Breast epithelium (tissue), 4 donors: ENCODE results near the gene ATP6AP1. TPM values are rescaled to one million over a fixed set of nuclear protein-coding genes. Genes with fewer than 3 reads are reported as not detected.

Experiments used
- DNase-seq, 2 donors: peaks; one replicate each; pipeline ENCODE4 v3.0.0-alpha.2; 2019; ENCODE audit warnings: low spot score in 2 of 2
- H3K27ac ChIP-seq, 2 donors: fragments of 200-600 bp; sonication (generic) in 1 of 2; one replicate each; pipeline ENCODE4 v1.5.1; 2016 to 2019; ENCODE audit warnings: mild to moderate bottlenecking in 1 of 2
- H3K27me3 ChIP-seq, 2 donors: fragments of 200-600 bp; sonication (generic) in 1 of 2; one replicate each; pipeline versions ENCODE4 v1.5.1 to v1.6.0; 2017 to 2019; ENCODE audit warnings: control low read depth in 1 of 2, mild to moderate bottlenecking in 1 of 2
- H3K36me3 ChIP-seq: fragments of 200-600 bp; one replicate; pipeline ENCODE4 v1.5.1; 2019
- H3K4me1 ChIP-seq, 2 donors: fragments of 200-600 bp; sonication (generic); one replicate each; pipeline ENCODE4 v1.5.1; 2016 to 2019; ENCODE audit warnings: control low read depth in 1 of 2
- H3K4me3 ChIP-seq, 3 donors: fragments of 200-600 bp; sonication (generic); 1 replicate in 2 of 3; 2 replicates in 1 of 3; pipeline ENCODE4 v1.5.1; 2016 to 2019; ENCODE audit warnings: mild to moderate bottlenecking in 3 of 3, moderate library complexity in 2 of 3
- H3K9me3 ChIP-seq, 2 donors: fragments of 200-600 bp; sonication (generic) in 1 of 2; one replicate each; pipeline ENCODE4 v1.5.1; 2016 to 2019; ENCODE audit warnings: control low read depth in 1 of 2
- CTCF ChIP-seq, 3 donors: fragments of 450-650 bp; IDR thresholded peaks; one replicate each; pipeline ENCODE4 v1.5.1; 2016 to 2017; ENCODE audit warnings: antibody characterized with exemption in 3 of 3, mild to moderate bottlenecking in 3 of 3, moderate library complexity in 3 of 3
- POLR2A ChIP-seq: fragments of 450-650 bp; IDR thresholded peaks from one replicate; pipeline ENCODE4 v1.6.1; 2016; ENCODE audit warnings: antibody characterized with exemption, mild to moderate bottlenecking, moderate library complexity
- POLR2AphosphoS5 ChIP-seq, 3 donors: sonication (generic); formaldehyde crosslinking; IDR thresholded peaks; one replicate each; pipeline ENCODE4 v1.6.1; 2017; ENCODE audit warnings: antibody characterized with exemption in 3 of 3
- intact Hi-C: fragments of 100-400 bp; cut with DNase I; formaldehyde crosslinking; loops from one replicate; pipeline ENCODE4 v1.15.1; 2023; ENCODE audit warnings: low total_unique reads
- total RNA-seq, 3 donors: library from RNA; depleted of rRNA; stranded (reverse); fragments of >200 nt; gene quantifications; one replicate each; pipeline ENCODE4 v1.1.0, GENCODE V29; 2016

The ATP6AP1 gene, protein sequence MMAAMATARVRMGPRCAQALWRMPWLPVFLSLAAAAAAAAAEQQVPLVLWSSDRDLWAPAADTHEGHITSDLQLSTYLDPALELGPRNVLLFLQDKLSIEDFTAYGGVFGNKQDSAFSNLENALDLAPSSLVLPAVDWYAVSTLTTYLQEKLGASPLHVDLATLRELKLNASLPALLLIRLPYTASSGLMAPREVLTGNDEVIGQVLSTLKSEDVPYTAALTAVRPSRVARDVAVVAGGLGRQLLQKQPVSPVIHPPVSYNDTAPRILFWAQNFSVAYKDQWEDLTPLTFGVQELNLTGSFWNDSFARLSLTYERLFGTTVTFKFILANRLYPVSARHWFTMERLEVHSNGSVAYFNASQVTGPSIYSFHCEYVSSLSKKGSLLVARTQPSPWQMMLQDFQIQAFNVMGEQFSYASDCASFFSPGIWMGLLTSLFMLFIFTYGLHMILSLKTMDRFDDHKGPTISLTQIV
- total RNA-seq, result 10 to 100 TPM; 31.5 to 57.1 (median 34.8) TPM

GRCh38 chrX:154428176-154429171 lies at the start of gene ATP6AP1:
ATP6AP1 (plus strand) TSS chrX:154428677; CDS start chrX:154428693, 16 bp downstream.
- peak; percentile 91 to 92 for DNase-seq
- intact Hi-C loops, result no loop called here
- TF ChIP-seq POLR2A, result peak; percentile 33
- no peak for TF ChIP-seq CTCF (IDR thresholded peaks at IDR 0.05)
- TF ChIP-seq POLR2AphosphoS5 (IDR thresholded peaks at IDR 0.05), result peak; percentile 66 to 84 (median 79)
- Histone ChIP-seq H3K27ac (peak within 1 kb of the TSS; percentile 82 to 88), H3K9me3 (no peaks in the 10 kb centered on the region), H3K4me1 (no peaks in the 10 kb centered on the region), H3K36me3 (no peaks in the 10 kb centered on the region), H3K4me3 (peak within 1 kb of the TSS; percentile 71 to 83 (median 72)), H3K27me3 (peaks cover 0 to 17% of the 10 kb centered on the region in 2 donors)

DNA sequence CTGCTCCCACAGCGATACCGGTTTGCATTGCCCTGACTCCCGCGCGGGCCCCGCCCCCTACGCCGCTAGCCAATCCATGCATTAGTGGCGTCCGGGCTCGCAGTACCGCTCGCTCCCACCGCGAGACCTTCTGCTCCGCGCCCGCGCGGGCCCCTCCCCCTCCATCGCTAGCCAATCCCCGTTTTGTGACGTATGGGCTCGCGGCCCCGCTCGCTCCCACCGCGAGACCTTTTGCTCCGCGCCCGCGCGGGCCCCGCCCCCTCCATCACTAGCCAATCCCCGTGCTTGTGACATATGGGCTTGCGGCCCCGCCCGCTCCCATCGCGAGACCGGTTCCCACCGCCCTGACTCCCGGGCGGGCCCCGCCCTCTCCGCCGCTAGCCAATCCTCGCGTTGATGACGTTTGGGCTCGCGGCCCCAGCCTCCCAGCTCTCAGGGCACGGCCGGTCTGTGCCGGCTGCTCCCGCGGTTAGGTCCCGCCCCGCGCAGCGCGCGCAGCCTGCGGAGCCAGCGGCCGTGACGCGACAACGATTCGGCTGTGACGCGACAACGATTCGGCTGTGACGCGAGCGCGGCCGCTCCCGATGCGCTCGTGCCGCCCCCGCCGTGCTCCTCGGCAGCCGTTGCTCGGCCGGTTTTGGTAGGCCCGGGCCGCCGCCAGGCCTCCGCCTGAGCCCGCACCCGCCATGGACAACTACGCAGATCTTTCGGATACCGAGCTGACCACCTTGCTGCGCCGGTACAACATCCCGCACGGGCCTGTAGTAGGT lies 49.5 kb upstream of the ATP6AP1 start, which contains the start of gene EMD:
Gene EMD (plus strand): TSS at position 497 of the 770 bp plus-strand sequence. CDS start 190 bp downstream, at position 687.
- Histone ChIP-seq H3K4me3 (peak within 1 kb of the TSS; percentile 76 to 79 (median 76)), H3K27ac (peak within 1 kb of the TSS; percentile 97 to 99), H3K27me3 (peaks cover 0 to 14% of the 10 kb centered on the region in 2 donors), H3K36me3 (no peaks in the 10 kb centered on the region), H3K4me1 (no peaks in the 10 kb centered on the region), H3K9me3 (no peaks in the 10 kb centered on the region)
- intact Hi-C loops, result no loop called here
- peak; percentile 95 to 98 for DNase-seq
- TF ChIP-seq POLR2AphosphoS5 (IDR thresholded peaks at IDR 0.05) (peak; percentile 62 to 93 (median 77)), CTCF (IDR thresholded peaks at IDR 0.05) (peak in 1 of 3 donors; percentile 18), POLR2A (peak; percentile 66)

- no peak for DNase-seq
- H3K36me3 ChIP-seq, result no peaks in the 10 kb centered on the region
- TF ChIP-seq POLR2A (no peak), CTCF (IDR thresholded peaks at IDR 0.05) (no peak), POLR2AphosphoS5 (IDR thresholded peaks at IDR 0.05) (no peak)
- peak overlapping the region; percentile 97 to 99 for H3K27ac ChIP-seq
- peak overlapping the region; percentile 76 to 79 (median 76) for H3K4me3 ChIP-seq
- no peaks in the 10 kb centered on the region for H3K9me3 ChIP-seq
- H3K4me1 ChIP-seq, result no peaks in the 10 kb centered on the region
- intact Hi-C loops, result no loop called here
- peaks cover 0 to 14% of the 10 kb centered on the region in 2 donors for H3K27me3 ChIP-seq
Observed at GRCh38 chrX:154379569-154379951, 48.9 kb upstream of the ATP6AP1 start.

DNA sequence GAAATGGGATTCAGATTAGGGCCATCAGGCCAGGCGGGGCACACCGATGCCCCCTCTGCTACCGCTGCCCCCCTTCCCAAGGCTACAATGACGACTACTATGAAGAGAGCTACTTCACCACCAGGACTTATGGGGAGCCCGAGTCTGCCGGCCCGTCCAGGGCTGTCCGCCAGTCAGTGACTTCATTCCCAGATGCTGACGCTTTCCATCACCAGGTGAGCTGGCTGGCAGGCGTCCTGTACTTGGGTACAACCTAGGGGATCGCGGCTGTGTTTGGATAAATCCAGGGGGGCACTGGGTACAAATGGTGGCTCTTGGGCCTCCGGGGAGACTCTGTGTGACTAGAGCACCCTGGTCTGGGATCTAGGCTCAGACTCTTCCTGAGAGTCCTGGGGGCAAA lies 48.3 kb upstream of the ATP6AP1 start:
- H3K27me3 ChIP-seq, result peaks cover 0 to 14% of the 10 kb centered on the region in 2 donors
- TF ChIP-seq CTCF (IDR thresholded peaks at IDR 0.05) (no peak), POLR2AphosphoS5 (IDR thresholded peaks at IDR 0.05) (no peak), POLR2A (no peak)
- peak overlapping the region; percentile 76 to 79 (median 76) for H3K4me3 ChIP-seq
- intact Hi-C loops, result no loop called here
- DNase-seq, result no peak
- peak overlapping the region; percentile 97 to 99 for H3K27ac ChIP-seq
- no peaks in the 10 kb centered on the region for H3K36me3 ChIP-seq
- H3K9me3 ChIP-seq, result no peaks in the 10 kb centered on the region
- H3K4me1 ChIP-seq, result no peaks in the 10 kb centered on the region
